Measurements from ENCODE around the gene OCEL1.
"Not testable (repeated sequence)": the region's sequence is repeated elsewhere in the genome, so short reads cannot be mapped to it uniquely, and the experiment has no call there.

OCEL1 gene

GRCh38 chr19:17266026-17266425 is 40.0 kb downstream of the OCEL1 start:
- DNase-seq = no peak

- DNase-seq = no peak
Observed at GRCh38 chr19:17266589-17266974, 40.6 kb downstream of the OCEL1 start.

GRCh38 chr19:17266975-17267788 is 41.2 kb downstream of the OCEL1 start, which contains the start of gene BABAM1:
Gene BABAM1 (plus strand): TSS chr19:17267443. CDS start chr19:17268807, 1,364 bp downstream.
- peak; percentile 86 for DNase-seq

- no peak for DNase-seq
Observed at GRCh38 chr19:17268754-17269153, 42.7 kb downstream of the OCEL1 start.

- not testable (repeated sequence) for DNase-seq
Observed at GRCh38 chr19:17274892-17275291, 48.9 kb downstream of the OCEL1 start.

- no peak for DNase-seq
Observed at GRCh38 chr19:17275441-17276175, 49.6 kb downstream of the OCEL1 start.

Data from GOT3 (cell line).